Tibial nerve (tissue), 3 donors: ENCODE data around the gene MEGF6.

Experiments used
- POLR2A ChIP-seq, 2 donors: fragments of 450-650 bp; IDR thresholded peaks; one replicate each; pipeline ENCODE4 v1.6.1; 2017; ENCODE audit warnings: antibody characterized with exemption in 2 of 2, mild to moderate bottlenecking in 2 of 2, moderate library complexity in 2 of 2
- TF ChIP-seq, protein P1 (sequence below), 5 experiments: fragments of 200-600 bp in 3 of 5; fragments of 450-650 bp in 2 of 5; sonication (generic) in 3 of 5; IDR thresholded peaks; one replicate each; pipeline ENCODE4 v1.5.1; 2016 to 2019; ENCODE audit warnings: antibody characterized with exemption in 5 of 5, mild to moderate bottlenecking in 3 of 5, moderate library complexity in 2 of 5

DNA sequence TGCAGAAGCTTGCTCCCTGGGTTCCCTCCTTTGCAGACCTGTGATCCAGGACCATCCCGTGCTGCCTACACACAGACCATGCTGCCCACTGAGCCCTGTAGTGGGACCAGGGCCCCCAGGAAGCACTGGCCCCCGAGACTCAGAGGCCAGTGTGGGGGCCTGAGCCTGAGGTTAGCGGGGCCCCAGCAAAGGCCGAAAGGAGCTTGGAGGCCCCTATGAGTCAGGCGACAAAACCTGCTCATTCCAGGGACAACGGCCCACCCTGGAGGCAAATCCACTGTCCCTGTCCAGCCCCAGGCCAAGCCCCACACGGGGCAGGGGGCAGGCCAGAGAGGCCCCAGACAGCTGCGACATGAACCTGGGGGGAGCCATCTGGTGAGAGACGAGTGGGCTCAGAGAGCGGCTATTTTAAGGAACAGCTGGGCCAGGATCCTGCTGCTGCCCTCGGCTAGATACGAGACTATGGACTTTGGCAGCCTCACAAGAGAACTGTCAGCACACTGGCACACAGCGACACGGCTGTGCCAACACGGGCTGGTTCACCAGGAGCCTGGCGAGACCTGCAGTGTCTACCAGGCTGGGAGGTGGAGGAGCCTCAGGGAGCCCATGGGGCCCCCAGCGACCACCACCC lies 82.1 kb downstream of the MEGF6 start:
- TF ChIP-seq, protein P1, sequence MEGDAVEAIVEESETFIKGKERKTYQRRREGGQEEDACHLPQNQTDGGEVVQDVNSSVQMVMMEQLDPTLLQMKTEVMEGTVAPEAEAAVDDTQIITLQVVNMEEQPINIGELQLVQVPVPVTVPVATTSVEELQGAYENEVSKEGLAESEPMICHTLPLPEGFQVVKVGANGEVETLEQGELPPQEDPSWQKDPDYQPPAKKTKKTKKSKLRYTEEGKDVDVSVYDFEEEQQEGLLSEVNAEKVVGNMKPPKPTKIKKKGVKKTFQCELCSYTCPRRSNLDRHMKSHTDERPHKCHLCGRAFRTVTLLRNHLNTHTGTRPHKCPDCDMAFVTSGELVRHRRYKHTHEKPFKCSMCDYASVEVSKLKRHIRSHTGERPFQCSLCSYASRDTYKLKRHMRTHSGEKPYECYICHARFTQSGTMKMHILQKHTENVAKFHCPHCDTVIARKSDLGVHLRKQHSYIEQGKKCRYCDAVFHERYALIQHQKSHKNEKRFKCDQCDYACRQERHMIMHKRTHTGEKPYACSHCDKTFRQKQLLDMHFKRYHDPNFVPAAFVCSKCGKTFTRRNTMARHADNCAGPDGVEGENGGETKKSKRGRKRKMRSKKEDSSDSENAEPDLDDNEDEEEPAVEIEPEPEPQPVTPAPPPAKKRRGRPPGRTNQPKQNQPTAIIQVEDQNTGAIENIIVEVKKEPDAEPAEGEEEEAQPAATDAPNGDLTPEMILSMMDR (IDR thresholded peaks at IDR 0.05) = no peak
- TF ChIP-seq POLR2A (IDR thresholded peaks at IDR 0.05) = no peak
